ENCODE data around the gene GPC3.

The GPC3 gene

DNA sequence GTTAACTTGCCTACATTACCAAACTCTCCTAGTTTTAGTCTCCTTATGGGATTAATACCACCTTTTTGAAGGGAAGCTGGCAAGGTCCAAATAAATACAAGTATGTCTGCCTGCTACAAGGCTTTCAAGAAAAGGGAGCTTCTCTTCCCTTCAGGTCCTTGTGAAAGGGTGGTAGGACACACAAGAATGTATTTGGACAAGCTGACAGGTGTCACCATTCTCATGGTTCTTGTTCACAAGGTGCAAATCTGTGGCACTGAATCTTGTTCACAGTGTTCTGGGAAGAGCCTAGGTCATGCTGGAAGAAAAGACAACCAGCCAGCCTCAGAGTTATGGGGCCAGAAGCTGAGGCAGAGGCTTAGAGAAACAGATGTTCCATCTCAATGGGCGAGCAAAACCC is 41.9 kb downstream of the GPC3 start:
- Histone ChIP-seq H3K36me3 (ENCODE audit: control insufficient read depth, insufficient read depth, low read length) (no peaks in the 10 kb centered on the region), H3K27me3 (replicated peaks; ENCODE audit: control insufficient read depth, insufficient read depth, low read length) (no peaks in the 10 kb centered on the region), H3K4me3 (replicated peaks; ENCODE audit: low read depth, low read length) (no peak overlapping the region)
- TF ChIP-seq, protein P1, sequence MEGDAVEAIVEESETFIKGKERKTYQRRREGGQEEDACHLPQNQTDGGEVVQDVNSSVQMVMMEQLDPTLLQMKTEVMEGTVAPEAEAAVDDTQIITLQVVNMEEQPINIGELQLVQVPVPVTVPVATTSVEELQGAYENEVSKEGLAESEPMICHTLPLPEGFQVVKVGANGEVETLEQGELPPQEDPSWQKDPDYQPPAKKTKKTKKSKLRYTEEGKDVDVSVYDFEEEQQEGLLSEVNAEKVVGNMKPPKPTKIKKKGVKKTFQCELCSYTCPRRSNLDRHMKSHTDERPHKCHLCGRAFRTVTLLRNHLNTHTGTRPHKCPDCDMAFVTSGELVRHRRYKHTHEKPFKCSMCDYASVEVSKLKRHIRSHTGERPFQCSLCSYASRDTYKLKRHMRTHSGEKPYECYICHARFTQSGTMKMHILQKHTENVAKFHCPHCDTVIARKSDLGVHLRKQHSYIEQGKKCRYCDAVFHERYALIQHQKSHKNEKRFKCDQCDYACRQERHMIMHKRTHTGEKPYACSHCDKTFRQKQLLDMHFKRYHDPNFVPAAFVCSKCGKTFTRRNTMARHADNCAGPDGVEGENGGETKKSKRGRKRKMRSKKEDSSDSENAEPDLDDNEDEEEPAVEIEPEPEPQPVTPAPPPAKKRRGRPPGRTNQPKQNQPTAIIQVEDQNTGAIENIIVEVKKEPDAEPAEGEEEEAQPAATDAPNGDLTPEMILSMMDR (IDR thresholded peaks at IDR 0.05; ENCODE audit: insufficient read depth, low read length, poor library complexity, severe bottlenecking): no peak
- DNase-seq (ENCODE audit: extremely low read depth, insufficient read length): no peak

DNA sequence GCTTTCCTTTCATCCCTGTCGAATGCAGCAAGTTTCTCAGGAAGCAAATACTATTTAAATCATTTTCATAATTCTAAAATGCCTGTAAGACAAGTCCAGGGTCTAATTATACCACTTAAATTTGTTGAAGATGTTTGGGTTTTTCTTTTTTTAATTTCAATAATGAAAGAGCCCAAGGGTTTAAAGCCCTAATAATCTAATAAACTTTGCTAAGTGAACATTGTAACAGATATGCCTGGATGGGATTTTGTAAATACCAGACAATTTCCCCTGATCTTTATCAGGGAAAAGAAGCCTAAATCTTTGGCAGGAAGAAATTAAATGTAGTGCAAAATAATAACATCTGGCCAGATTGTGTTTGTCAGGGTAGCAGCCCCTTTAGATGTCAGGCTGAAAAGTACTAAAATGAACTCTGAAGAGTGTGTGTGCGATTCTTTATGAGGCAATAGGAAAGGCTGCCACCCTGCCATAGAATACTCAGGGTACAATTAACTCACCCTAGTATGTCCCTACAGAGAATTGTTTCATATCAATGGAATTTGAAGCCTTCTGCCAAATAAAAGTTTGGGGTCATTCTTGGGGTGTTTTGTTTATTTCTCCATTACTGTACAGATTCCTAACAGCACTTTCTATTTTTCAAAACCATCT is 45.6 kb downstream of the GPC3 start:
- TF ChIP-seq, protein P1 (IDR thresholded peaks at IDR 0.05; ENCODE audit: insufficient read depth, low read length, poor library complexity, severe bottlenecking): no peak
- no peak overlapping the region for H3K4me3 ChIP-seq (replicated peaks; ENCODE audit: low read depth, low read length)
- DNase-seq (ENCODE audit: extremely low read depth, insufficient read length): no peak

GRCh38 chrX:133938530-133938929 is 46.9 kb downstream of the GPC3 start:
- TF ChIP-seq, protein P1 (IDR thresholded peaks at IDR 0.05; ENCODE audit: insufficient read depth, low read length, poor library complexity, severe bottlenecking): no peak
- Histone ChIP-seq H3K27me3 (replicated peaks; ENCODE audit: control insufficient read depth, insufficient read depth, low read length) (no peaks in the 10 kb centered on the region), H3K36me3 (ENCODE audit: control insufficient read depth, insufficient read depth, low read length) (no peaks in the 10 kb centered on the region), H3K4me3 (replicated peaks; ENCODE audit: low read depth, low read length) (no peak overlapping the region)
- no peak for DNase-seq (ENCODE audit: extremely low read depth, insufficient read length)

More for the DNA sequence above, 45.6 kb downstream of the GPC3 start:
- no peaks in the 10 kb centered on the region for H3K27me3 ChIP-seq (replicated peaks; ENCODE audit: control insufficient read depth, insufficient read depth, low read length)
- H3K36me3 ChIP-seq (ENCODE audit: control insufficient read depth, insufficient read depth, low read length): no peaks in the 10 kb centered on the region

- H3K36me3 ChIP-seq (ENCODE audit: control insufficient read depth, insufficient read depth, low read length): no peaks in the 10 kb centered on the region
- TF ChIP-seq, protein P1 (IDR thresholded peaks at IDR 0.05; ENCODE audit: insufficient read depth, low read length, poor library complexity, severe bottlenecking): no peak
- H3K4me3 ChIP-seq (replicated peaks; ENCODE audit: low read depth, low read length): no peak overlapping the region
- H3K27me3 ChIP-seq (replicated peaks; ENCODE audit: control insufficient read depth, insufficient read depth, low read length): no peaks in the 10 kb centered on the region
- DNase-seq (ENCODE audit: extremely low read depth, insufficient read length): no peak
Measured at GRCh38 chrX:133937022-133937421, 48.4 kb downstream of the GPC3 start.

- no peak overlapping the region for H3K4me3 ChIP-seq (replicated peaks; ENCODE audit: low read depth, low read length)
- TF ChIP-seq, protein P1 (IDR thresholded peaks at IDR 0.05; ENCODE audit: insufficient read depth, low read length, poor library complexity, severe bottlenecking): no peak
- no peaks in the 10 kb centered on the region for H3K36me3 ChIP-seq (ENCODE audit: control insufficient read depth, insufficient read depth, low read length)
- no peak for DNase-seq (ENCODE audit: extremely low read depth, insufficient read length)
- H3K27me3 ChIP-seq (replicated peaks; ENCODE audit: control insufficient read depth, insufficient read depth, low read length): no peaks in the 10 kb centered on the region
Measured at GRCh38 chrX:133935076-133935475, 50.3 kb downstream of the GPC3 start.

- Histone ChIP-seq H3K36me3 (ENCODE audit: control insufficient read depth, insufficient read depth, low read length) (no peaks in the 10 kb centered on the region), H3K27me3 (replicated peaks; ENCODE audit: control insufficient read depth, insufficient read depth, low read length) (no peaks in the 10 kb centered on the region), H3K4me3 (replicated peaks; ENCODE audit: low read depth, low read length) (no peak overlapping the region)
- TF ChIP-seq, protein P1 (IDR thresholded peaks at IDR 0.05; ENCODE audit: insufficient read depth, low read length, poor library complexity, severe bottlenecking): no peak
- no peak for DNase-seq (ENCODE audit: extremely low read depth, insufficient read length)
Measured at GRCh38 chrX:133933316-133933715, 52.1 kb downstream of the GPC3 start.
